HG03175 (cell line): ENCODE data around the gene ITGA11.

Experiments used
- ATAC-seq: cut with Tn5 transposase; IDR thresholded peaks from one replicate; pipeline ENCODE4 v1.9.1; 2021; ENCODE audit warnings: mild to moderate bottlenecking, moderate library complexity; ENCODE audit not compliant: unreplicated experiment

The ITGA11 gene

GRCh38 chr15:68376447-68377060 lies 55.4 kb downstream of the ITGA11 start:
- ATAC-seq, result no peak

GRCh38 chr15:68375716-68376220 lies 56.2 kb downstream of the ITGA11 start:
- ATAC-seq, result no peak

GRCh38 chr15:68375191-68375631 lies 56.8 kb downstream of the ITGA11 start:
- ATAC-seq, result no peak

DNA sequence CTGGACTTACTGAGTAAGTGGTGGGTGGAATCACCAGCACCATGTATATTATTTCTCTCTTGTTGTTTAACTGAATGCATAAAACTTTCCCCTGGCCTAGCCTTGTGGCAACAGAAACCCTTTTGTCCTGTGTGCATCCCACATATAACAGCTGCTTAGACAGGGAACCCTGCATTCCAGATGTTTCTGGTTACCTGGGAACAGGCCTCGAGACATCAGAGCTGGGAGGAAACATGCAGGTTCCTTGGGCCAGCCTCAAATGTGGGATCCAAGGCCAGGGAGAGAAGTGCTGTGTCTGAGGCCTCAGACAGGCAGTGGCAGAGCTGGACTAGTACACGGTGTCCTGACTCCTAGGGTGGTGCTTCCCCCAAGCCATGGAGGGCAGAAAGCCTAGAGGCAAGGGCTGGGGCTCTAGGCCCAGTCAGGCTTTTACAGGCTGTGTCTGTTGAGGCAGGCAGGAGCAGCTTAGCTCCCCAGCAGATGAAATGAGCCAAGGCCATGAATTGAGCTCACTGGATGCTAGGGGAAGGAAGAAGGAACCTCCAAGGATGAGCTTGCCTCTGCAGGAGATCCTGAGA lies 57.7 kb downstream of the ITGA11 start:
- ATAC-seq, result no peak

DNA sequence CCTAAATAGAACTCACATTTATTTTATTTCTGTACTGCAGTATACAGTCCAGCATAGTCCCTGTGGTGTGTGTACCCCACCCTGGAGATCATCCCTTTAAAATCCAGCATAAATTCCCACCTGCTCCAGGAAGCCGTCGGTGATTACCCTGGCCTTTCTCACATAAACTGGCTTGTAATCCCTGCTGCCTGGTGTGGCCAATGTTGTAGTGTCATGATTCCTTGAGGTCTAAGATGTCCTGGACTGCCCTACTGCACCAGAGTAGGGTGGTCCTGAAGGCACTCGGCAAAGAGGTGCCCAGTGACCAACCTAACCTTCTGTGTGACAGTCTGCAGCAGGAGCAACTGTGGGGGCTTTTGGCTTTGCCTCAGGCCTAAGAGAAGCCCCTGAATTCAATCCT lies 58.9 kb downstream of the ITGA11 start:
- no peak for ATAC-seq

GRCh38 chr15:68372291-68372811 lies 59.6 kb downstream of the ITGA11 start:
- ATAC-seq, result no peak

GRCh38 chr15:68371851-68372250 lies 60.1 kb downstream of the ITGA11 start:
- ATAC-seq, result no peak

- no peak for ATAC-seq
These were observed 60.8 kb downstream of the ITGA11 start for GRCh38 chr15:68371160-68371559.

- ATAC-seq, result no peak
These were observed 61.2 kb downstream of the ITGA11 start for GRCh38 chr15:68370768-68371151.

- ATAC-seq, result no peak
These were observed 61.8 kb downstream of the ITGA11 start for GRCh38 chr15:68369931-68370767.

DNA sequence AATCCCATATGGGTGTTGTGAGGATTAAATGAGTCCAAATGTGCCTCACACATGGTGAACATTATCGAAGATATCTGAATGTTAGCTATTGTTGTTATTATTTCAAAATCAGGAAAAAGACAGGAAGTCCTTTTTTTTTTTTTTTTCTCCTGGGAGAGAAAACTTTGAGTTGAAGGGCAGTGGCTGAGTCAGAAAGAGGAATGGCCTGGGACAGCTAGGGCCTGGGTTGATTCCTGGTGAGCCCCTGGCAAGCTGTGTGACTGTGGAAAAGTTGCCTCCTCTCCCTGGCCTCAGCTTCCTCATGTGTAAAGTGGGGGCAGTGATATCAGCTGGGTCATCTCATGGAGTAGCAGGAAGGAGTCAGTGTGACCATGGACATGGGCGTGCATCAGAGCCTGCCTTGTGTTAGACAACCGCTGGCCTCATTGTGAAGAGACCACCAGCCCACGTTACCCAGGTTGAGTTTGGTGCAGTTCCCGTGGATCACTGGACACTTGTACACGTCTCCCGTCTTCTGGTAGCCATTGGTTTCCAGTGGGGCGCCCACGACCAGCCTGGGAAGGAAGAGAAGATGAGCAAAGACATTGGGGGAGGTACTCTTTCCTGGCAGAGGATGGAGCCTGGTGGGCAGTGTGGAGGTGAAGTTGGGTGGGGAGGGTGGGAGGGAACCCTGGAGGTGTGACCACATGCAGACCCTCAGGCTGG lies 63.1 kb downstream of the ITGA11 start:
- ATAC-seq, result no peak

- no peak for ATAC-seq
These were observed 64.0 kb downstream of the ITGA11 start for GRCh38 chr15:68367992-68368391.

DNA sequence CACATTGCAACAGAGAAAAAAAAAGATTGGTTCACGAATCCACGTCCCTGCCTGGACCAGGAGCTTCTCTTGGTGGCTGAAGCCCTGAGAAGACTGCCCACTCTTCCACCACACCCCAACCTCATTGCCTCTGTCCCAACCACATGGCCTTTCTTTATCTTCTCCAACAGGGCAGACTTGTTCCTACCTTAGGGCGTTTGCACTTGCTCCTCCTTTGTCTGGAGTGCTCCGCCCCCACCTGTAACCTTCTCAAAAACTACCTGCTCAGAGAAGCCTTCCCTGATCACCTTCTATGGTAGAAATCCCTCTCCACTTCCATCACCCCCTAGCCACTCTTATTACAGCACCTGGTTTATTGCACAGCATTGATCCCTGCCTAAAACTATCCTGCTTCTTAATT lies 64.7 kb downstream of the ITGA11 start:
- no peak for ATAC-seq

DNA sequence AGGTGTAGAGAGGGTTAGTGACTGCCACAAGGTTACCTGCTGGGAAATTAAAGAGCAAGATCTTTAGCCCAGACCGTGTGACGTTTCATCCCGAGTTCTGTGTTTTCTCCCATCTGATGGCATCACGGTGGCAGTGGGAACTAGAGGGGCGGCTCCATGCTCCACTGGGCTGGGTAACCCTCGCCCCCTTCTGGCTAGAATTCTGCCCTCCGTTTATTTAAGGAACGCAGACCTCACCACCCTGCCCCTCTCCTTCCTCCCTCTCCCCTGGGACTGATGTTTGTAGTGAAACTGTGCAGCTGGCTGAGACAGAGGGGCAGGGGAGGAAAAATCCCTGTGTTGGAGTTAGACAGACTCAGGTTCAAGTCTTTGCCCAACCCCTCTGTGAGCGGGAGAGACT lies 65.6 kb downstream of the ITGA11 start:
- ATAC-seq, result no peak

DNA sequence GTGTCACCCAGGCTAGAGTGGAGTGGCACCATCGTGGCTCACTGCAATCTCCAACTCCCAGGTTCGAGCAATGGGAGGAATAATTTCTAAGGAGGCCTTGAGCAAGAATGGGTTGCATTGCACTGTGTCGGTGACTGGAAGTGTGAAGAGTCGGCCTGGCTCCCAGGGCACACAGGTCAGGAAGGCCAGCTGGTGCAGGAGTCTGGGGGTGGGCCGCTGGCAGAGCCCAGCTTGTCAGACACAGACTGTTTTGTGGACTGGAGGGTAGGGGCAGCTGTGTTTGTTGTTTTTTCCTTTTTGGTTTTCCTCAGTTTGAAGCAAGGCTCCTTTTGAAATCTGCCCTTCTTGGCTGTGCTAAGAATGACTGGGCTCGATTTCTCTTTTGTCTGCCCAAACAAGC lies 66.2 kb downstream of the ITGA11 start:
- ATAC-seq, result no peak

GRCh38 chr15:68365140-68365745 lies 66.7 kb downstream of the ITGA11 start:
- ATAC-seq, result no peak

GRCh38 chr15:68364660-68365035 lies 67.3 kb downstream of the ITGA11 start:
- no peak for ATAC-seq

DNA sequence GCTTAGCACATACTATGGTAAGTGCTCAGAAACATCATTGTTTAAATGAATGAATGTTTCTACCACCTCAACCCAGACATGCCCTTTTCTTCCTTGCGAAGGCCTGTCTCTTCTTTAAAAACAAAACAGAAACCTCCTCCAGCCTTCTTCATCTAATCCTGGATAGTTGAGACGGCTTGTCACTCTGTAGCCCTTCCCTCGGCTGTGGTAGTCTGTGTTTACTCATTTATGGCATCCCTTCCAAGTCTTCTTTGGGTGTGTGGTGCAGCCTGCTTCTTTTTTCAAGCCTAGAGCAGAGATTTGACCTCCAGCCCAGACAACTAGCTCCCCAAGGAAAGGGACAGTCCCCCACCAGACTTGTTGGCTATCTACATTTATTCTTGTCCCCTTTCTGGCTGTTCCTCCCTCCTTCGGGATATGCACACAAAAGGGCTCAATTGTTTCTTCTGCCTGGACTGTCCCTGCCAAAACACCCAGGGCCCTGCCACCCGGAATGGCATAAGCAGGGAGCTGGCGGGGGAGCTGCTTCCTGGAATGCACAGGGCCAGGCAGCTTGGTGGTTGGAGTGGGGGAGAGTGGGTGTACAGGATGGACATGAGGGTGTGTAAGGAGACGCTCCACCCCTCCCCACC lies 67.8 kb downstream of the ITGA11 start:
- ATAC-seq, result no peak

DNA sequence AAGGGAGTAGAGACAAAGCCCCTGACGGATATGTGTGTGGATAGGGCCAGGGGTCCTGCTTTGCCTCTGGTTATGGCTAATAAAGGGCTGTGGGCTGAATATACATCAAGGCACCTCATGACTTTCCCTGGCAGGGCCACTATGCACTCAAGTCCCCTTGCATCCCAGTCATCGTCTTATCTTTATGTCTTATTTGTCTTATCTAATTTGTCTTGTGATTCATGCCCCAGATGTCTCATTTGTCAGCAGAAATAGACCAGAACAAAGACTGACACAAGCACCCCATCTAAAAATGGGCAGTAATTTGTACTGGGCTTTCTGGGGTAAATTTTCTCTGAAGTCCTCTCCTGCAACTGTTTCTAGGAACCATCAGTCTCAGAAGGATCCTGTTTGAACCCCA lies 68.6 kb downstream of the ITGA11 start:
- no peak for ATAC-seq

GRCh38 chr15:68362537-68363126 lies 69.3 kb downstream of the ITGA11 start:
- no peak for ATAC-seq
